GM19395 (cell line): Measurements from ENCODE around the gene PFKFB4.

Source experiments
- ATAC-seq: cut with Tn5 transposase; IDR thresholded peaks from one replicate; pipeline ENCODE4 v1.9.1; 2021; ENCODE audit warnings: mild to moderate bottlenecking, moderate library complexity; ENCODE audit not compliant: unreplicated experiment

Gene PFKFB4

DNA sequence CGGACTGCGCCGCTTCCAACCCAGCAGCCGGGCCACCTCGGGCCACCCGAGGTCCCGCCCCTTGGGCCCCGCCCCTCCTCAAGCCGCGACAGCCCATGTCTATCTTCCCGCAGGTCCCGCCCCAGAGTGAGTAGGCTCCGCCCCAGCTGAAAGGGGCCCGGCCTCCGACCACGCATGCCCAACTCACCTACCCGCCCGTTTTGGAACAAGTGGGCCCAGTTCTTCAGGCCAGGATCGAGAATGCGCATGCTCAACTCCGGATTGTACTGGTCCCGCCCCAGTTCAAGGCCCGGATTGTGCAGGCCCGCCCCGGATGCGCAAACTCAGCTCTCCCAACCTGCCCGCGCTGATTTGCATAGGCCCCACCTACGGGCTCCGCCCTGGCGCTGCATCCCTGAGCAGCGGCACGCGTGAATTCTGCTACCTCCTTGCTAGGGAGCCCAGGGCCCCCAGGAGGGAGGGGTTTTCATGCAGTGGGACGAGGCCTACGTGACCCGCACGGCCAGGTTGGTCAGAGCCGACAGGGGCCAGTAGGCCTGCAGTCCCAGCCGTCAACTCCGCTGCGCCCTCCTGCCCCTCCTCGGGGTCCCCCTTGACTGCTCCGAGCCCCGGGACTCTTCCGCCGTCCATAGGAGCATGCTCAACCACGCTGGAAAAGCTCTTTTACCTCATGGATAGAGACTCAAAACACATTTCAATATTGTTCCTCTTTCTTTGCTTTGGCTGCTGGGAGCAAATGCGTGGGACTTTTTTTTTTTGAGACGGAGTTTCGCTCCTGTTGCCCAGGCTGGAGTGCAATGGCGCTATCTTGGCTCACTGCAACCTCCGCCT lies at the start of gene PFKFB4:
TSS of gene PFKFB4 (minus strand) at position 8 of the 831 bp plus-strand sequence. CDS start 26 bp downstream, outside the sequence.
- peak; percentile 86 for ATAC-seq

DNA sequence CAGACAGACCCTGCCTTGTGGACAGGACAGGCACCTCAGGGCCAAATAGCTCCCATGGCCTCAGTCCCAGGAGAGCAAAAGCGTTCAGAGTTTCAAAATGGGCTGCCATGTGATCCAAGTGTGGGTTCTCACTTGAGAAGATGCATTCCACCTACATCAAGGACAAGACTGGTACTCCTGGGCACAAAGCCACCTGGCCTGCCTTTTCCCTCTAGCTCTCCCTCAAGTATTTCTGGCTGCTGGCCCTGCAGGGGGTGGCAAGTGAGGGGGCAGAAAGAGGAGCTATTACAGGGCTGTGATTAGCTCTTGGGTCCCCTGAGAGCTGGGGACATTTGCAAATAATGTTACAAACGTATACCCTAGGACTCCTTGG lies 45.0 kb upstream of the PFKFB4 start:
- no peak for ATAC-seq

DNA sequence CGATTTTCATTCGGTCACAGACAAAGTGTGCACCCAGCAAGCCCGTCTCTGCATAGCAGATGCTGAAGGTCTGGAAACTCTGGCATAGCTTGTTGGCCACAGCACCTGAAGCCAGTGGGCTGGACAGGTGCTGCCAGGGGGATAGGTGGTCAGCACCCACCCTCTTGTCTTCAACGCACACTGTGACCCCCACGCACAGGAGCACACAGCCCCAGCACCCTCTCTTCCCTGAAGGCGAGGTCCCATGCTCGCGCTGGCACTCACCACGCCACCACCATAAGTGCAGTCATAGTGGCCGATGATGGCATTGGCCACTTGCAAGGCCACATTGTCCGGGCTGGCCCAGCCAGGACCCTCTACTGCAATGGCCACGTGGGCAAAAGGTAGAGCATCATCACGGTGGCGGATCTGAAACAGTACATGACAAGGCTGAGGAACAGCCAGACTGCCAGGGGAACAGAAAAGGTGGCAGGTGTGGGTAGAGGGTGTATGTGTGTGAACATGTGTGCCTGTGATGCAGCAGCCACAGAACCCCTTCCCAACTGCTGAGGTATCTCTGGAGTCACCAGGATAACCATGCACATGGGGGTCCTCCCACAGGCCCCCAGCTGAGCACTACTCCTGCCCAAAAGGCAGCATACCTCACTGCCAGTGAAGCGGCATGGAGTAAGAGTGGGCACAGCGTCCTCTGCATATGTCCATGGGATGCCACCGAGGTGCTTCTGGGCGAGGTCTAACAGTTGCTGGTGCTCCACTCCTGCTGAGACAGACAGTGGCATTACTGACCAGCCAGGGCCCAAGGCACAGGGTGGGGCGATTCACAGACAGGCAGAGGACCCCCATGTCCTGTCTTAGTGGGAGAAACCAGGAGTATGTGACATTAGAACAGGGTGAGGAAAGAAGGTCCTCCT lies 44.4 kb upstream of the PFKFB4 start:
- ATAC-seq, result no peak

DNA sequence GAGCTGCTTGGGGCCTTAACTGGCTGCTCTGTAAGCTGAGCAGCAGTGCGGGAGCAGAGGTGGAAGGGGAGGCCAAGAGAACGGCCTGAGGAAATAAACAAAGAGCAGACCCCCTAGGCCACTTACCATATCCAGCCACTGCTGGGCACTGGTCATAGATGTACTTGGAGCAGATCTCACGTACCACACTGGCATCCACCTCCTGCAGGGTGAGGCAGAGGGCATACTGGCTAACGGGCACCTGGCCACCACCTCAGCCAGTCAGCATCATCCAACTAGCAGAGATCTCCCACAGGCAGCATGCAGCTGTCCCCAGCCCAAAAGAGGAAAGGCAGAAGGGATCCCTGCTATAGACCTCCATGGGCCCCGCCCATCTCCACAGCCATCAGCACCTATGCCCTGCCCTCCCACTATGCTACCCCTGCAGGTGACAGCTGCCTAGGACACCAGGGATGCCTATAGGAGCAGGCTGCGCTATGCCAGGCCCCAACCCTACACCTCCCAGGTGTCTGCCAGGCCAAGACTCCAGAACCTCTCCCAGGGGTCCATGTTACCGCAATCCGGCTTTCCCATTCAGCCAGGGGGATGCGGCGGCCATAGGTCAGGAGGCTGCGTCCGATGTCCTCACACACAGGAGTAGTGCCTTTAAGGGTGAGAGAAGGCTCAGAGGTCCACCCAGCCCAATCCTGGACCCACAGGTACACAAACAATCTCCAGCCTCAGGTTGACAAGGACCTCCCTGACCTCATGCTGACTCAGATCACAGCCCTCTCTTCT lies 43.1 kb upstream of the PFKFB4 start:
- ATAC-seq, result no peak

DNA sequence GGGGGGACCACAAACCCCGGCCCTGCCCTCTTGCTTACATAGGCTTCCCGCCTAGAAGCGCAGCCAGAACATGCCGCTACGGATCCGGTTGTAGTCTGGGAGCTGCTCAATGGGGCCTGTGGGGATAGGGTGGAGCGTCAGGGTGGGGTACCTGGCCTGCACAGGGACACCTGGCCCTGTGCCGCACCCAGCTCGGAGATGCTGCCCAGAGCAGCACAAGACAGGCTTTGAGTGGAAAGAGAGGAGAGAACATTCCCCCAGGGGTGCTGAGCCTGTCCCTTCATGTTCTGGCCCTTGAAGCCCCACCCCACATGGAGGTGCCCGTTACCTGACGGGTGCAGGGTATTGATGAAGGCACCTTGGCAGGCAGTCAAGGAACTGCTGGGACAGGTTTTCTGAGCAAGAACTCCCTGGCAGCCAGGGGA lies 42.5 kb upstream of the PFKFB4 start:
- ATAC-seq, result no peak

DNA sequence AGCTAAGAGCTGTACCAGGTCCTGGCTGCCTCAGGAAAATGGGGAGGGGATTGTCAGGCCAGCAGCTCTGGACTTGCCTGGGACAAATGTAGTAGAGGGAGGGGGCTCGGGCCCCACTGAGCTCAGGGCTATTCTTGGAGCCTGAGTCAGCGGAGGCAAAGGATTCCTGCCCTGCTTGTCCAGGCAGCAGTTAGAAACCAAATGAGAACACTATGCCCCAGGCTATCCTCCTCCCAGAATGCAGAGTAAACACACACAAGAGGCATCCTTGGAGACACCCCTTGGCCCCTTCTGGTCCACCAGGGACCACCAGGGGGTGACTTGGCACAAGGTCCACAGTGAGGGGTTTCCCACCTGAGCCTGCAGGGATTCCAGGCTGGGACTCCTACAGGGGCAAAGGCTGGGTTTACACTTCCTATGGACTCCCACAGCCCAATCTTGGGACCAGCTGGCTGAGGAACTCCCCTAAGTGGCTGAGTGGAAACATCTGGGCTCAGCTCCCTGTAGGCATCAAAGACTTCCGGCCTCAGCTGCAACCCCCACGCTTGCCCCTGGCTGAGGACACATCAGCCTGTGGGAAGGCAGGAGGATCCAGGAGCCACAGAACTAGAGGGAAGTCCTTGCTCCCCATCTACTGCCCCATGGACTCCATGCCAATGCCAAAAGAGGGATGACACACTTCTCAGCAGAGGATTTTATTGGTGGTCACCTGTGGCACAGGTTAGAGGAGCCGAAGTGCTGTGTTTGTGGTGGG lies 41.9 kb upstream of the PFKFB4 start:
- no peak for ATAC-seq

DNA sequence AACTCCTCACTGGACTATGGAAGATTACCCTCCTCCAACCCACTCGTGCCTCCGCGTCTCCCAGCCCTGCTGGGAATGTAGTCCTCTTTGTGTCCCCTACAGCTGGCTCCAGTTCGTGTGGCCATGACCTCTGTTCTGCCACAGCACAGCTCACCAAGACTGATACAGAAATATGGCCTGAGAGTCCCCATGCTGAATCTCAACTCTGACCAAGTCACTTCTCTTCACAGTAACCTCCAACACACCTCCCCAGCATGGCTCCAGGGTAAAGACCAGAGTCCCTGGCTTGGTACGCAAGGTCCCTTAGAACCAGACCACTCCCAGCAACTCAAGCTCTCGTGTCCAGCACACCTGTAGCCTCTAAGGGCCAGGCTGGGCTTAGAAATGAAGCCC lies 40.8 kb upstream of the PFKFB4 start:
- no peak for ATAC-seq

DNA sequence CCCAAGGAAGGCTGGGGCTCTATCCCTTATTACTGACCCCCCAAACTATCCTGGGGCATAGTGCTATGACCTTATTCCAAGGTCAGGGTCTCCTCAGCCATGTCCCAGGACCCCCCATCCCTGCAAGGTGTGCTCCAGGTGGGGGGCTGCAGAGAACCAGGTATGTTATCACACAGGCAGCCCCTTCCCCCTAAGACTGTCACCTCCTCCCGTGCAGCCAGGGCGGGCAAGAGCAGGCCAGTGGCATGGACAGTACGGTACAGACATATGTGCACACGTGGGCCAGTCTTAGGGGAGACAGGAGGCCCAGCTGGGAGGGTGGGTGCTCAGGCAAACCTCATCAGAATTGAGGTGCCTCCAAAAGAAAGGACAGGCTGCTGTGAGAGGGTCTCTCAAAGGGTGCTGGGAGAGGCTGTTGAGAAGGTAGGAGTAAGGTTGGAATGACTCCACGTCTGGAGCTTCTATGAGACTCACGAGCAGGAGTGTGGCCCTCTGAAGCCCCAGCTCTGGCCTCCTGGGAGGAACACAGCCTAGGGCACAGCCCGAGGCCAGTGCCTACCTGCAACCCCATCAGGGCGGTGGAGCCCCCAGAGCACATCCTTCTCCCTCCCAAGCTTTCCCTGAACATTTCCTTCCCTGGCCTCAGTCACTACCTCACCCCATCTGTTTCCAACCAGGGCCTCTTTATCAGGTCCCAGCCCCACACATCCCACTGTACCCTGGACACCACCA lies 40.2 kb upstream of the PFKFB4 start:
- ATAC-seq, result no peak

DNA sequence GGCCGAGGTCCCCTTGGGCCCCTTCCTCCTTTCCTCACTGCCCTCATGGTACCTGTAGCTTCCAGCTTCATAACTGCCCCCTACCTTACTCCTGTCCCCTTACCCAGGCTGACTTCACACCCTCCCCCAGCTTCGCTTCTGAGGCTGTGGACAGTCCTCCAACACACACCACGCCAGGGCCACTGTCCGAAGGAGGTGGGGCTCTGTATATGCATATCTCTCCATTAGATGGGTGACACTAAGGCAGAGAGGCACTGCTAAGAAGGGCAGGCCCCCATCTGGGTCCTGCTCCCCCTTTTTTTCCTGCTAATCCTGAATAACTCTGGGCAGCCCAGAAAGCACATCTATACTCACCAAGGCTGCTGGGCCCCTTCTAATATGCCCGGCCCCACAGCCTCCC lies 39.6 kb upstream of the PFKFB4 start:
- ATAC-seq, result no peak

DNA sequence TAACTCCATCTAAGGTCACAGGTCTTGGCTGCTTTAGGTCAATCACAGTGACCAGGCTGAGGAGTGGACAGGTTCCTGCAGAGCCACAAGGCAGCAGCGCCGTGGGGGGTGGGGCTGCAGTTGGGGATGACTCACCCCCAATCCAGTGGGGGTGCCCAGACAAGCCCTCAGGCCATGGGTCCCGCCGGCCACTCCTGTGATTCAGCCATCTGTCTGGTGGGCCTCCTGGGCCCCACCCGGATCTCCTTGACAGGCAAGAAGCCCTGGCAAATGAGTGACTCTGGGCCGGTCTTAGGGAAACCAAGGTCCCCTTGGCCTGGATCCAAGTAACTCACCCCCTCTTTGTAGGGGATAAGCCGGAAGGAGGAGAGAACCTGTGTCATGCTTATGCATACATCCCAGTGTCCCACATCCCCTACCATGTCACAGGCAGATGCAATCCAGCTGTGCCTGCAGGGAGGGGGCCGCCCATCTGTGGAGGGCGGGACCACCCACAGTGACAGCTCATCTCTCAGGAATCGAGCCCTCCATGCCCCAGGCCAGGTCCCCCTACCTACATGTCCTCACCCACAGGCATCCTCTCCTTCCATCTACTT lies 39.0 kb upstream of the PFKFB4 start:
- no peak for ATAC-seq

DNA sequence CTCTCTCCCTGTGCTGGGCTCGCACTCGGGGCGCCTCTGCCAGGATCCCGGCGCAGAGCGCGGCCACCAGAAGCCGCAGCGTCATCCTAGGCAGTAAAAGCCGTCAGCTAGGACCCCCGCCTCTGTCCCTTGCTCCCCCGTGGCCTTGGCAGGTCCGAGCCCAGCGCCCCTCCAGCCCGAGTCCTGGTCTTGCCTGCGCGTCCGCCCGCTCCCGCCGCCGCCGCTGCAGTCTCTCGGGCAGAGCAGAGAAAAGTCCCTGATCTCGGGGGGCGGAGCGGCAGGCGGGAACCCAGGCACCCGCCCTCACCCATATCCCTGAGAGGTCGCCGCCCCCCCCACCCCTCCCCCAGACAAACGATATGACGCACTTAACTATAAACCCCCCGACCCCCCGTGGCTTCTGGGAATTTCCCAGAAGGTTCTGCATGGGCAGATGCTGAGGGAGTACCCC lies 38.5 kb upstream of the PFKFB4 start, which contains the start of gene COL7A1:
TSS of gene COL7A1 (minus strand) at position 255 of the 451 bp plus-strand sequence. CDS start at position 85, 170 bp downstream.
- no peak for ATAC-seq

DNA sequence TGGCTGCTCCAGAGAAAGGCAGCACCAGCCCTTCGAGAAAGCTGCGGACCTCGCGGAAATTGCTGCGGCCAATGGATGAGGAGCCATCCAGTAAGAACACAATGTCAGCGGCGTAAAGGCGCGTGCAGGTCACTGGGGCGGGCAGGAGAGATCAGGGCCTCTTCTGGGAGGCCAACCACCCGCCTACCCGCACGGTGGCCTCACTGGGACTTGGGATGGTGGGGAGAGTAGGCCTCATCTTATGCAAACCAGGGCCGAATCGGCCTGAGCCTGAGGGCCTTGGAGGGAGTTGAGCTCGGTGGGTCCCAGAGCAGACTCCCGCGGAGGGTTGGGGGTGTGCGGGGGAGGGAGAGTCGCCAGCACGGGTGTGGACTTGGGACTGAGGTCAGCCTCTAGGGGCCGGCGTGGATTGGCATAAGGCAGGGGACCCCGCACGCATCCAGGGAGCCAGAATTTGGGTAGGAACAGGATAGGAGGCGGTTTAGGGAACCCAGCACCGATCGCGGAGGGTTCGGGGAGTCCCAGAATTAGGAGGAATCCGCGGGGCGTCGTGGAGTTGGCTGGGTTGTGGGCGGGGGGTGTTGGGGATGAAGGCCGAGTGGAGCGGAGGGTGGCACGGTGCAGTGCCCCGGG lies 37.9 kb upstream of the PFKFB4 start:
- ATAC-seq, result no peak

DNA sequence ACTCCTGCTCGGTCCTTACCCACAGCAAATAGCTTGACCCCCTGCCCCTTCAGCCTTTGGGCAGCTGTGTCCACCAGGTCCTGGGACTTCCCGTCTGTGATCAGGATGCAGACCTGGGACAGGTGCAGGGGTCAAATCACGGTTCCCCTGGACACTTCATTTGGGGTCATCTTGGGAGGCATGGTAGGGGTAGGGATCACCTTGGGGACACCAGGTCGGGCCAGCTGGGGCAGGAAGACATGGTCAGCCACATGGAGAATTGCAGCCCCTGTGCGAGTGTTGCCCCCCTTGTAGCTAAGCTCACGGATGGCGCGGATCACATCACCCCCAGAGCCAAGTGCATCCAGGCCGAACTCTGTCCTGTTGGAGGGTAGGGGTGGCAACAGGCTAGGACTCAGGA lies 36.7 kb upstream of the PFKFB4 start:
- ATAC-seq, result no peak

DNA sequence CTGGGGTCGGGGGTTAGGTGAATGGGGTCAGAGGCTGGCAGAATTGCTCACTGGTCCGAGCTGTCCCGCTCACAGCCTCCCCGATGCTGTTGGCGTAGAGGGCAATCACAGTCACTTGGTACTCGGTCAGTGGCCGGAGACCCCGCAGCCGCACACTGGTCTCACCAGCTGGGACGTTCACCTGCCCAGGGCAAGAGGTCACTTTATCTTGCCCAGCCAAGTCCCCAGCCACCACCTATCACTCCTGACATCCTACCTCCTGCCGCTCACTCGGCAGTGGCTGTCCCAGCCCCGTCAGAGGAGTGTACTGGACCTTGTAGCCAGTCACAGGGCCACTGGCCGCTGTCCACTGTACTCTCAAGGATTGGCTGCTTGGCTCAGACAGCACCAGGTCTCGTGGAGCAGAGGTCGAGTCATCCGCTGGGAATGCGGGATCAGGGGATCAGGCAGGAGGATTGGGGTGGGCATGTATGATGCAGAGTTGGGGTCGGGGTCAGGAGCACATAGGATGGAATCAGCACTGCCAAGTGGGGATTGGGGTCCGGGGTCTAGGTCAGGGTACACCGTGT lies 36.0 kb upstream of the PFKFB4 start:
- no peak for ATAC-seq

DNA sequence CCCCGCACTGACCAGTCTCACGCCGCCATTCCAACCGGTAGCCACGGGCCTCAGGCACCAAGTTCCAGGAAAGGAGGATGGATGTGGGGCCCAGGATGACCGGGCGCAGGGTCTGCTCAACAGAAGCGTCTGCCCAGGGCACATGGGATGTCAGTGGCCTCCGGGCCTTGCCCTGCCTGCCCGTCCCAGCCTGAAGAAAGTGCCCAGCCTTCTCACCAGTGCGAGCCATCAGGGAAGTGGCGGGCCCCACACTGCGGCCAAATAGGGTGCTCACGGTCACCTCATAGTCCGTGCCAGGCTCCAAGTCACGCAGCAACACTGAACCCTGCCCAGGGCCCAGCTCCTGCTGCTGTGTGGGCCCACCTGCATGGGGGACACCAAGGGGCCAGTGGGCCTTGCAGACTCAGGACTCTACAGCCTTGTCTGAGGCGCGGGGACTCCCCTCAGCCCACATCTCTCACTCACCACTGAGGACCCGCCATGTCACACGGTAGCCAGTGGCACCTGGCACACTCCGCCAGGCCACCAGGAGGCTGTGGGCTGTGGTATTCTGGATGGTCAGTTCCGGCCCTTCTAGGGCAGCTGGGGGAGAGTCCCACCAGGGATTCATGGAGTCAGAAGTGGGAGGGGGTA lies 35.4 kb upstream of the PFKFB4 start:
- no peak for ATAC-seq

DNA sequence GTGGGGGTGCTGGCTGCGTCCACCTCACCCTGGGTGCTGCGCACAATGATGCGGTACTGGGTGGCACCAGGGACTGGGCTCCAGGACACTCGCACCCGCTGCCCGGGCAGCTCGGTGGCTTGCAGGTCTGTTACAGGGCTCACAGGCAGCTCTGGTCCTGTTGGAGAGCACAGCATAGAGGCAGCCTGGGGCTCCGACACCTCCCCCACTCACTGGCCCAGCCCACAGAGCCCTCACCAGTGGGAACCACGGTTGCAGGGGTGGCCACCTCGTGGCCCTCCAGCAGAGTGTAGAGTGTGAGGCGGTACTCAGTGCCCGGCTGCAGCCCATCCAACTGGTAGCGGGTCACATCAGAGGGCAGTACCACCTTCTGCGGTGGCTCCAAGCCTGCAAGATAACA lies 34.8 kb upstream of the PFKFB4 start:
- ATAC-seq, result no peak

DNA sequence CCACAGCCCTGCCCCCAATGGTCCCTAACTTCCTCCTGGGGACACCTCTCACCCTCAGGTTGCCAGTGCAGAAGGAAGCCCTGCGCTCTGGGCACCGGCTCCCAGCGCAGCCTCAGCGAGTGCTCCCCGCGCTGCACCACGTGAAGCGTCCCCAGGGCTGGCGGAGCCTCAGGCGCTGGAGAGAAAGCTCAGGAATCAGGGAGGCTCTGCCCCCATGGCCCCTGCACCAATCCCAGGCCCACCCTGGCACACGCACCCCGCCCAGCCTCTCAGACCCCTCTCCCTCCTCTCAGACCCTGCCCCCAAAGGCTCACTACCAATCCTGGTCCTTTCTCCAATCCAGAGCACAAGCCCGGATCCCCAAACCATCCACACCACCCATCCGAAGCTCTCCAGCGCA lies 31.6 kb upstream of the PFKFB4 start:
- no peak for ATAC-seq

DNA sequence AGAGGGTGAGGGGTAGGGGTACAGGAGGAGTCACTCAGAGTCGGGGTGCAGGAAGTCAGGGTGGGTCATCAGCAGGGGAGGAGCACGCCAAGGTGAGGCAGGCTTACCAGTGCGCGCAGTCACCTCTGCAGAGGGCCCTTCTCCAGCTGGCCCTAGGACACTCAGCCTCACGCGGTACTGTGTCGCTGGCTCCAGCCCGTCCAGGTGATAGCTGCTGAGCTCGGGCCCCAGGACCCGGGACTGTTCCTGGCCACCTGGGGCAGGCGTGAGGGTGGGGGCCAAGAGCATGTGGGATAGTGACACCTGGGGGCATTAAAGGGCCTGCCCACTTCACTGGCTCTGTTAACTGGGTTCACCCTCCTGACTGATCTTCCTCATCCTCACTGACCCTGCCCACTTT lies 31.1 kb upstream of the PFKFB4 start:
- no peak for ATAC-seq
